HG03469 (cell line): ENCODE measurements around the gene SUMO4.

Experiments used
- ATAC-seq: cut with Tn5 transposase; IDR thresholded peaks from one replicate; pipeline ENCODE4 v1.9.1; 2021; ENCODE audit warnings: mild to moderate bottlenecking, moderate library complexity, moderate number of reproducible peaks; ENCODE audit not compliant: unreplicated experiment

The SUMO4 gene

DNA sequence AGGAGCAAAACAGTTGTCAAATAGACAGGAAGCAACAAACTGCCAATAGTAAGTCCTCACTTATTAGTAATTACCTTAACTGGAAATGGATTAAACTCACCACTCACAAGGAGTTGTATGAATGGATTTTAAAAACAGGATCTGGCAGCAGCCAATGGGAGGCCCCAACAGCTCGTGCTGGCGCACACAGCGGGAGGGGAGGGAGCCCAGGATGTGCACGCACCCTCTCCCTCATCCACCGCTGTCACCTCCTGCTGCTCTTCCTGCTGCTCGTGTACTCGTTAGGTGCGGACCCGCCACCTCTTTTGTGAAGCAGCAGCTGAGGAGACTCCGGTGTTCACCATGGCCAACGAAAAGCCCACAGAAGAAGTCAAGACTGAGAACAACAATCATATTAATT lies at the start of gene SUMO4:
Gene SUMO4, plus strand, starts transcription at position 213 of the 400 bp plus-strand sequence. Its CDS starts 130 bp downstream, at position 343.
- no peak for ATAC-seq

DNA sequence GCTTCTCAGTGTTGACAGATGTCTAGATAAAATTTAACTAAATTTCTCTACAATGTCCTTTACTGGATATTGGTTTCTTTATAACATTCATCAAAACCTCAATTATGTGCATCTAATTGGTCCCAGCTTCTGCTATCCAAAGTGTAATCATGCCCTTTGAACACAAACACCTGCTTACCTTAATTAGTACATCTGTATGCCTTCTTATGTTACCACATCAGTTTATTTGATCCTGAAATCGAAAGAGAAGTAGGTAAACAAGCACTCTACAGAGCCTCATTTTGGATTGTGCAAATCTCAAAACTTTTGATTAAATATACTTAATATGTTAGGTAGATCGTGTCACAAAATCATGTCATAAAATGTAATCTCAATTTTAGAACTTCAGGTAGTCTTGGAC lies 46.1 kb upstream of the SUMO4 start:
- ATAC-seq = no peak

DNA sequence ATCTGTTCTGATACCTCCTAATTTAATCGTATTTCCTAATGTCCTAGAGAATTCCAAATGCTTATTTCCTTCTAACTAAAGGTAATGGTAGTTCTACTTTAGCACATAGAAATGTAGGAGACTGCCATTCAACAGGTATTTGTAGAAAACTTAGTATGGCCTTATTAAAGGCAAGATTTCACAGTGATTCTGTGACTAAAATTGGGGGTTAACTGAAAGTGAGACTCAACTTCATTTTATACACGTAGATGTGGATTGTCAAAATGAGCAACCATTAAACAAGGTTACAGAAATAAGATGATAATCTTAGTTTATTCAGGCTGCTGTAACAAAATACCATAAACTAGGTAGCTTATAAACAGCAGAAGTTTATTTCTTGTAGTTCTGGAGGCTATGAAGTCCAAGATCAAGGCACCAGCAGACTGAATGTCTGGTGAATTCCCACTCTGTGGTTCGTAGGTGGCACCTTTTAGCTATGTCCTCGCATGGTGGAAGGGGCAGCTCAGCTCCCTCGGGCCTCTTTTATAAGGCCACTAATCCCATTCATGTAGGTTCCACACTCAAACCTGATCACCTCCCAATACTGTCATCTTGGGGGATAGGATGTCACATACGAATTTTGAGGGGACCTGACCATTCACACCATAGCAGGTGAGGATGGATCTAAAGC lies 43.8 kb upstream of the SUMO4 start:
- ATAC-seq = no peak

DNA sequence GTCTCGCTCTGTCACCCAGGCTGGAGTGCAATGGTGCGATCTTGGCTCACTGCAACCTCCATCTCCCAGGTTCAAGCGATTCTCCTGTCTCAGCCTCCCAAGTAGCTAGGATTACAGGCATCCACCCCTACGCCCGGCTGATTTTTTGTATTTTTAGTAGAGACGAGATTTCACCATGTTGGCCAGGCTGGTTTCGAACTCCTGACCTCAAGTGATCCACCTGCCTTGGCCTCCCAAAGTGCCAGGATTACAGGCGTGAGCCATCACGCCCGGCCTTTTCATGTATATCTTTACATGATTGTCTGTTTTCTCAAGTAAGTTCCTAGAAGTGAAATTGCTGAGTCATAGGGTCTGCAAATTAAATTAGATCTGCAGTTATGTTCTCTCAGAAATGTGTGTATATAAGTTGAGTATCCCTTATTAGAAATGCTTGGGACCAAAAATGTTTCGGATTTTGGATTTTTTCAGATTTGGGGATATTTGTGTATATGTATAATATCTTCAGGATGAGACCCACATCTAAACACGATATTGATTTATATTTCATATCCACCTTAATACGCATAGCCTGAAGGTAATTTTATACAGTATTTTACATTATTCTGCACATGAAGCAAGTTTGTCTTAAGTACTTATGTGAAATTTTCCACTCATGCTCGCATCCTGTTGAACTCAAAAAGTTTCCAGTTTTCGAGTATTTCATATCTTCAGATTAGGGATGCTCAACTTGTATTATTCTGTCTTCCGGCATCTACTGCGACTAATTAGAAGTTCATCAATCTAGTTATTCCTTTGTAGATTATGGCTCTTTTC lies 42.1 kb upstream of the SUMO4 start:
- no peak for ATAC-seq

DNA sequence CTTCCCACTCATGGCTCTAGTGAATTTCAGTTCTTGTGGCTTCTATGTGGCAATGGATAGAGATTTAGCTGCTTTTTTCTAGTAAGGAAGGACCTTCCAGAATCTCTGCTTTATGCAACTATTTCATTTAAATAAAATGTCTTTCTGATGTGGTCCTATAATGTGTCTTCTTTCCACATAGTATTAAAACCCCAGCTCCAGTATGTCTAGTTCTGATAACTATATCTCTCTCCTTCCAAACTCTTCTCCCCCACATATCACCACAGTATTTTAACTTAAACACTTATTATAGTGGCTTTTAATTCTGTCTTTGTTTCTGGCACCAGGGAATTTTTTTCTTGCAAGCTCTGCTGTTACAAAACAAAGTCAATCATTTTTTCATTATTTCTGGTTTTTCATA lies 40.6 kb upstream of the SUMO4 start:
- no peak for ATAC-seq

GRCh38 chr6:149360536-149360935 lies 39.5 kb upstream of the SUMO4 start:
- no peak for ATAC-seq

DNA sequence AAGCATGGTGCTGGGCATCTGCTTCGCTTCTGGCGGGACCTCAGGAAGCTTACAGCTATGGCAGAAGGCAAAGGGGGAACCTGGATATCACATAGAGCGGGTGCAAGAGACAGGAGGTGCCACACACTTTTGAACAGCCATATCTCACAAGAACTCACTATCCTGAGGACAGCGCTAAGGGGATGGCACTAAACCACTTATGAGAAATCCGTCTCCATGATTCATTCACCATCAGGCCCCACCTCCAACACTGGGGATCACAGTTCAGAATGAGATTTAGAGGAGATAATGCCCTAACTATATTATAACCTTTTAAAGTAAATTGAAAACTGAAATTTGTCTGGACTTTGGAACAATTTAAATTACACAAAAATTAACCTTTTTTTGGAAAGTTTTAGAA lies 37.8 kb upstream of the SUMO4 start:
- no peak for ATAC-seq

DNA sequence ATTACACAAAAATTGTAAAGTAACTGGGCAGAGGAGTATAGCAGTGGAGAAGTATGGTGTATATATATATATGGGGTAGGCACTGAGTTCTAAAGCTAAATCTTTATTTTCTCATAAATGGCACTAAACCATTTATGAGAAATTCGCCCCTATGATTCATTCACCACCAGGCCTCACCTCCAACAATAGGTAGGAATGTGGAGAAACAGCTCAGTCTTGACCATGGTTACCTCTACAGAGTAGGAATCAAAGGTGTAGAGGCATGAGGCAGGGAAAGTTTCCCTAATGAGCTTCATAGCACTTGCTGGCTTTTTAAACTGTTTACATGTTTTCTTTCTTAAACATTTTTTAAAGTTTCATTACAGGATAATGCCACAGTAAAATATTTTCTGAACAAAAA lies 36.9 kb upstream of the SUMO4 start:
- no peak for ATAC-seq

GRCh38 chr6:149364557-149364956 lies 35.5 kb upstream of the SUMO4 start:
- no peak for ATAC-seq

GRCh38 chr6:149365197-149365596 lies 34.9 kb upstream of the SUMO4 start:
- ATAC-seq = no peak

DNA sequence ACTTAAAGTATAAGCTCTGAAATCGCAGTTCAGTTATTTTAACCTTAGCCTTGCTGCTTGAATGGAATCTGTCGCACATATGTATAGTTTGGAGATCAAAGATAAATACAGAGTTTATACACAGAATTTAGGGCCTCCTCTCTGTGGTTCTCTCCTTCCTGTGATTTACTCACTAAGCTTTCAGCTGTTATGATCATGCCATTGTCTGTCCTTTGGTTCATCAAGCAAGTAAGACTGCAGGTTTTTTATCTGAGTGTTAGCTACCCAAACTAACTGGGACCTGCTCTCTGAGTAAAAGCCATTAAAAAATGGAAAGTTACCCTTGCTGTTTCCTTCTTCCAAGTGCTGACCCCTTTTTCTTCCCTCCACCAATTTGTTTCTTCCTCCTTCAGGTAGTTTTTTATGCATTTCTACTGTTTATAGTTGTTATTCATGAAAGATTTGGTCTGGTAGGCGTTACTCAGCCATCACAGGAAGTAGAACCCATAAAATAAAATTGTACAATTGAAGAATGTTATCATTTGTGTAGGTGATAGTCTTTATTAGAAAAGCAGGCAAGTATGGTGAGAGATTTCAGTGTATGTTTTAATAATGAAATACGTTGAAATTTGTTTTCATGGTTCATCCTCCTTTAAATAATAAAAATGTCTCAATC lies 33.7 kb upstream of the SUMO4 start:
- no peak for ATAC-seq

DNA sequence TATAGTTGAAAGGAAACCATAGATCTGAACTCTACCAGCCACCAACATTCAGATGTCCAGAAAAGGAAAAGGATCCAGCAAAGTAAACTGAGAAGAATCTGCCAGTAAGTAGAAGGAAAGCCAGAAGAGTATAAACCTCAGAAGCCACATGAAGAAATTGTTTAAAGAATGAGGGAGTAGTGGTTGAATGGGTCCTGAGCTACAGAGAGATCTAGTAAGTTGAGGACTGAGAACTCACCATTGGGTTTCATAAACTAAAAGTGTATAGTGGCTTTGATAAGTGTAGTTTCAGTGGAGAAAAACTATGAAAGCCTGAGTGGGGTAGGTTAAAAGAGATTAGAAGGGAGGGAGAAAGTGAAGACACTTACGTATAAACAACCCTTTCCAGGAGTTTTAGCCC lies 32.0 kb upstream of the SUMO4 start:
- ATAC-seq = no peak

- ATAC-seq = no peak
Observed at GRCh38 chr6:149371154-149371553, 28.9 kb upstream of the SUMO4 start.

DNA sequence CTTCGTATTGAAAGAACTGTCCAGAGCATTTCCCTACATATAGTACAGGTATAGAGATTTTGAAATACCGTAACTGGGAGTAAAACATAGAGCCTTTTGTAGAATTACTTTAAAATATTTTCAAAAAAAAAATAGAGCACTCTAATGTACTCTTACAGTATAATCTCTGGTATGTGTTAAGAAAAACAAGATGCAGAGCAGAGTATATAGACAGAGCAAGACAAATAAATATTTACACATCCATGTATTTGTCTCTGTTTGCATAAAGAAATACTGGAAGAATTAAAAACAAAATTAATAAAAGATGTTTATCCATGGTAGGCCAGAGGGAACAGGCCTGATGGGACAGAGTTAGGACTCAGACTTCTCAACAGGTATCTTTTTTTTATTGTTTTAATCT lies 28.0 kb upstream of the SUMO4 start:
- no peak for ATAC-seq

- ATAC-seq = no peak
Observed at GRCh38 chr6:149373511-149373910, 26.6 kb upstream of the SUMO4 start.

DNA sequence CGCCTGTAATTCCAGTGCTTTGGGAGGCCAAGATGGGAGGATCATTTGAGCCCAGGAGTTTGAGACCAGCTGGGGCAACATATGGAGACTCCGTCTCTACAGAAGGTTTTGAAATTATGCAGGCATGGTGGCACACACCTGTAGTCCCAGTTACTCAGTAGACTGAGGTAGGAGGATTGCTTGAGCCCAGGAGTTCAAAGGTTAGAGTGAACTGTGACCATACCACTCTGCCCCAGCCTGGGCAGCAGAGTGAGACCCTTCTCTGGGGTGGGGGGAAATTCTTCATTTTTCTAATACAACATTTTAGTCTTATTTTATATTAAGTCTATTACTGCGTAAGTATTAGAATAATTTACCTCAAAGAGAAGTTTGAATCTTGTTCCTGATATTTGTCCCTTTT lies 20.1 kb upstream of the SUMO4 start:
- no peak for ATAC-seq

DNA sequence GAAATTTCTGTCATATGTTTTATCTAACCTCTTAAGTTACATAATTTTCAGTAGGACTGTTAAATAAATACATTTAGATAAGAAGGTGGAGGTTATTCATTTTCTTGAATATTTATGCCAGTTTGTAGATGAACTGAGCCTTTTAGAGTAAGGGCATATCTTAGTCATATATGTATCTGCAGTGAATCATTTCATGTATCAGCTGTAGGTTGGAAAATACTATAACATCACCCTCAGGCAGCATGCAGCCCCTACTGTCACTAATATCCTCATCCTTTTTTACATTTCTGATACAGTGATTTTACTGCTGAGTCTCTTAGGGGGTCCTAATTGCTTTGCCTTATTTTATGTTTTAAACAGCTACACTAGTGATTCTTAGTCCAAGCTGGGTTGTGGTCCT lies 19.5 kb upstream of the SUMO4 start:
- ATAC-seq = no peak

DNA sequence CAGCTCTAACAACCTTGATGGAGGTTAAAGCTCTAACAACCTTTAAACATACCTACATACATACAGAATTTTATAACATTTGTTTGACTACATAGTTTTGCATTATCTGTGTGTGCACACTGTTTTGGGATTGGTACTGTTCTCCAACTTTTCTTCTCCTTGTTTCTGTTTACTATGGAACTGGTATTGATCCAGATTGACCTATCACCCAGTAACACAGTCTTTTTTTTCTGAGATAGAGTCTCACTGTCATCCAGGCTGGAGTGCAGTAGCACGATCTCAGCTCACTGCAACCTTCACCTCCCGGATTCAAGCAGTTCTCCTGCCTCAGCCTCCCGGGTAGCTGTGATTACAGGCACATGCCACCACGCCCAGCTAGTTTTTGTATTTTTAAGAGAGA lies 16.7 kb upstream of the SUMO4 start:
- ATAC-seq = no peak

DNA sequence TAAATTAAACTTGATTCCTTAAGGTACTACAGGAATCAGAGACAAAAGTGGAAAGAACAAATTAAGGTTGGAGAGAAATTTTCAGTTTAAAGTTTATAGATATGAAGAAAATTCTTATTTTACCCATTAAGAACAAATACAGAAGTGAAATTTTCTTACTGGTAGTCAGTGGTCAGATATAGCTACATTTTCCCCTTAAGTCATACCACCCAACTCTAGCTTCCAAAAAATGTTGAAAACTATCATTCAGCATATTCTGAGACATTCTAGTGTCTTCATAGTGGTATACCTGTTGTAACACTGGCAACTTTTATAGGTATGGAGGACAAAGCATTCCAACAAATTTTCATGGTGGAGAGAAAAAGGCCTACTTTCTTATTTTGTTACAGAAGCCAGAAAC lies 15.6 kb upstream of the SUMO4 start:
- ATAC-seq = no peak

DNA sequence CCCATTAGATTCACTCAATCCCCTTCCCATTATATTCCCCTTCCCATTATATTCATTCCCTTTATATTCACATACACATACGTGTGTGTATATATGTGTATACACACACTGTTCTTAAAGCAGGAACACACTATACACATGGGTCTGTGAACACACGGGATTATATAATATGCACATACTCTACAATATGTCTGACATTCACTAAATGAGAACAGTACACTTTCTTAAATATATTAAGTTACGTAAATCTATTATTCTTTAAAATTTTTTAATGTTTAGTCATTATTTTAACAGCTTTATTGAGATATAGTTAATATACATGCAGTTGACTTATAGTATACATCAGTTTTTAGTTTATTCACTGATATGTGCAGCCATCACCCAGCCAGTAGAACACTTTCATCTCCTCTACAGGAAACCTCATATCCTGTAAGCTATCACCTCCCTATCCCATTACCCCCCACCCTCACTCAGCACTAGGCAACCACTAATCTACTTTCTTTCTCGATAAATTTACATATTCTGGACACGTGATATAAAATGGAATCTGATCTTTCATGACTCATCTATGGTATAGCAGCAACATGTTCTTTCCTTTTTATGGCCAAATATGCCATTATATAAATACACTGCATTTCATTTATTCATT lies 13.9 kb upstream of the SUMO4 start:
- no peak for ATAC-seq

DNA sequence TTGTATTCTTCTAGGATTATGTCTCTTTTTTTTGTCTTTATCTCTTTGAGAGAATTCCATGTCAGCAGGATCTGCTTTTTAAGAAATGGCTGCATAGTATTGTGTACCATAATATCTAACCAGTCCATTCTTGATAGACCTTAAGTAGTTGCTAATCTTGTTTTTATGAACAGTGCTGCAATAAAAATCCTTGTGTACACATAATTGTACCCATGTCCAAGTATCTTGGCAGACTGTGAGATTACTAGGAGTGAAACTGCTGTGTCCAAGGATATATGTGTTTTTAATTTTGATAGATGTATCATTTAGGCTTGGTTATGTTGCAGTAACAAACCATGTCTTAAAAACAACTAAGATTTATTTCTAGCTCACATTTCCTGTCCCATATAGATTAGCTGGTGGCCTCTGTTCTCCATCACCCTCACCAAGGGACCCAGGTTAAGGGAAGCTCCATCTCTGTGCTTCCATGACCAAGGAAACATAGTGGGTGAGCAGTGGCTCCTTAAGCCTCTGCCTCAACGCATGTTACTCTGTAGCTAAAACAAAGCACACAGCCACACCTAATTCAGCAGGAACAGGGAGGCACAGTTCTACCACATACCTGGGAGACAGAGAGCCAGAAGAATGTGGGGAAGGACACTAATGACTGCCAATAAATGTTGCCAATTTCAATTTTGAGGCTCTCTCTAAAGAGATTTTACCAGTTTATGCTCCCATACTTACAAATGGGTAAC lies 12.1 kb upstream of the SUMO4 start:
- ATAC-seq = no peak
